Trophoblast cell (in vitro differentiated cells and primary cell): ENCODE results near the gene INKA2.

Experiments
- DNase-seq, 2 donors: peaks; one replicate each; pipeline ENCODE4 v3.0.0-alpha.2; 2016
- H2AFZ ChIP-seq: 2 replicates; pipeline ENCODE4 v1.6.1; 2013; ENCODE audit warnings: low read length, moderate library complexity, mild to moderate bottlenecking; ENCODE audit not compliant: insufficient read depth, poor library complexity
- H2AK5ac ChIP-seq: 2 replicates; pipeline ENCODE4 v1.6.1; 2013; ENCODE audit warnings: mild to moderate bottlenecking, low read length
- H2BK120ac ChIP-seq: 2 replicates; pipeline ENCODE4 v1.6.1; 2013; ENCODE audit warnings: low read length, mild to moderate bottlenecking, moderate library complexity; ENCODE audit not compliant: insufficient read depth, poor library complexity
- H2BK12ac ChIP-seq: 2 replicates; pipeline ENCODE4 v1.6.1; 2013; ENCODE audit warnings: mild to moderate bottlenecking, low read length, moderate library complexity
- H2BK5ac ChIP-seq: 2 replicates; pipeline ENCODE4 v1.6.1; 2013; ENCODE audit warnings: low read length, low read depth, moderate library complexity, mild to moderate bottlenecking; ENCODE audit not compliant: poor library complexity
- H3K14ac ChIP-seq: 2 replicates; pipeline ENCODE4 v1.6.1; 2013; ENCODE audit warnings: mild to moderate bottlenecking, low read length
- H3K18ac ChIP-seq: 2 replicates; pipeline ENCODE4 v1.6.1; 2013; ENCODE audit warnings: mild to moderate bottlenecking, low read length
- H3K23ac ChIP-seq: 2 replicates; pipeline ENCODE4 v1.6.1; 2013; ENCODE audit warnings: low read length
- H3K27ac ChIP-seq: 2 replicates; pipeline ENCODE4 v1.5.1; 2013; ENCODE audit warnings: low read depth, mild to moderate bottlenecking, inconsistent platforms, low read length, moderate library complexity
- H3K27me3 ChIP-seq: 2 replicates; pipeline ENCODE4 v1.6.1; 2013; ENCODE audit warnings: inconsistent platforms, mild to moderate bottlenecking, low read length, moderate library complexity; ENCODE audit not compliant: insufficient read depth
- H3K36me3 ChIP-seq, 2 experiments: 1 replicate in 1 of 2; 2 replicates in 1 of 2; pipeline ENCODE4 v1.6.1; 2013; ENCODE audit warnings: low read length in 2 of 2, mild to moderate bottlenecking in 2 of 2, moderate library complexity in 1 of 2; ENCODE audit not compliant: insufficient read depth in 2 of 2, control insufficient read depth in 1 of 2
- H3K4ac ChIP-seq: 2 replicates; pipeline ENCODE4 v1.6.1; 2013; ENCODE audit warnings: low read depth, mild to moderate bottlenecking, low read length, moderate library complexity
- H3K4me1 ChIP-seq, 2 experiments: 1 replicate in 1 of 2; 2 replicates in 1 of 2; pipeline ENCODE4 v1.6.1; 2013; ENCODE audit warnings: low read length in 2 of 2, mild to moderate bottlenecking in 2 of 2, moderate library complexity in 1 of 2; ENCODE audit not compliant: insufficient read depth in 2 of 2, control insufficient read depth in 1 of 2
- H3K4me2 ChIP-seq: 2 replicates; pipeline ENCODE4 v1.6.1; 2013; ENCODE audit warnings: inconsistent platforms, mild to moderate bottlenecking, low read length, moderate library complexity
- H3K4me3 ChIP-seq: 2 replicates; pipeline ENCODE4 v1.5.1; 2013; ENCODE audit warnings: mild to moderate bottlenecking, low read depth, low read length, inconsistent platforms
- H3K79me1 ChIP-seq: one replicate; pipeline ENCODE4 v1.6.1; 2013; ENCODE audit warnings: low read length
- H3K79me2 ChIP-seq: 2 replicates; pipeline ENCODE4 v1.6.1; 2013; ENCODE audit warnings: low read length, mild to moderate bottlenecking; ENCODE audit not compliant: control insufficient read depth, insufficient read depth, poor library complexity
- H3K9ac ChIP-seq: 2 replicates; pipeline ENCODE4 v1.6.1; 2013; ENCODE audit warnings: mild to moderate bottlenecking, low read length
- H3K9me3 ChIP-seq: 2 replicates; pipeline ENCODE4 v1.6.1; 2013; ENCODE audit warnings: low read depth, mild to moderate bottlenecking, control low read depth, inconsistent platforms, low read length; ENCODE audit not compliant: insufficient read depth
- H4K12ac ChIP-seq: 2 replicates; pipeline ENCODE4 v1.6.1; 2013; ENCODE audit warnings: low read depth, mild to moderate bottlenecking, low read length, moderate library complexity
- H4K8ac ChIP-seq: 2 replicates; pipeline ENCODE4 v1.6.1; 2013; ENCODE audit warnings: low read depth, mild to moderate bottlenecking, low read length, moderate library complexity
- H4K91ac ChIP-seq: one replicate; pipeline ENCODE4 v1.6.1; 2013; ENCODE audit warnings: low read depth, mild to moderate bottlenecking, low read length, moderate library complexity
- WGBS: extraction: QIAGEN DNeasy Blood & Tissue Kit; methylation state at CpG from one replicate; pipeline ENCODE4 v1.1.7; 2013; ENCODE audit warnings: missing lambda C conversion rate; ENCODE audit not compliant: insufficient read length, insufficient coverage; ENCODE audit errors: extremely low coverage; 5-methylcytosine and 5-hydroxymethylcytosine counted together

INKA2 gene

DNA sequence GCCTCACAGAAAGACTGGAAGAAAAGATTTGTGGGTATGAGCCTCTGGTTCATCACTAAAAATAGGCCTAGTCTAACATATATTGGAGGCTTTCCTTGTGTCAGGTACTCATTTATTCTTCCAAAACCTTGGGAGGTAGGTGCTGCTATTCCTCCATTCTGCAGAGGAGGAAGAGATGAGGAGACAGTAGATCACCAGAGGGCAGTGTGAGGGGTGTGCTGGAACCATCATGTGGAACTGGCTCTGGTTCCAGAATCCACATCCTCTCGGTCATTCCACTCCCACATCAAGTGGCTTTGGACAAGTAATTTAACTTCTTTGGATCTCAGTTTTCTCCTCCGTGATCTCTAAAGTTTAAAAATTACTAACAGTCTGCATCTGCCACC is 7.4 kb upstream of the INKA2 start:
- H3K4ac ChIP-seq, result no peak overlapping the region
- no peak overlapping the region for H3K23ac ChIP-seq
- H3K4me3 ChIP-seq, result no peak overlapping the region
- H3K14ac ChIP-seq, result no peak overlapping the region
- H3K79me1 ChIP-seq, result no peaks in the 10 kb centered on the region
- no CpG with 5 or more reads among the region's 2 CpGs for WGBS
- no peak overlapping the region for H2AK5ac ChIP-seq
- no peak for DNase-seq
- no peaks in the 10 kb centered on the region for H3K4me1 ChIP-seq
- no peak overlapping the region for H4K91ac ChIP-seq
- H2AFZ ChIP-seq, result no peak overlapping the region
- no peak overlapping the region for H4K12ac ChIP-seq
- H3K9me3 ChIP-seq, result peaks cover 1% of the 10 kb centered on the region
- no peaks in the 10 kb centered on the region for H3K79me2 ChIP-seq
- no peak overlapping the region for H3K18ac ChIP-seq
- H3K36me3 ChIP-seq, result no peaks in the 10 kb centered on the region
- no peak overlapping the region for H3K9ac ChIP-seq
- H2BK120ac ChIP-seq, result no peak overlapping the region
- H3K27me3 ChIP-seq, result no peaks in the 10 kb centered on the region
- no peak overlapping the region for H3K27ac ChIP-seq
- H4K8ac ChIP-seq, result no peak overlapping the region
- no peak overlapping the region for H2BK5ac ChIP-seq
- no peak overlapping the region for H2BK12ac ChIP-seq
- H3K4me2 ChIP-seq, result no peak overlapping the region

DNA sequence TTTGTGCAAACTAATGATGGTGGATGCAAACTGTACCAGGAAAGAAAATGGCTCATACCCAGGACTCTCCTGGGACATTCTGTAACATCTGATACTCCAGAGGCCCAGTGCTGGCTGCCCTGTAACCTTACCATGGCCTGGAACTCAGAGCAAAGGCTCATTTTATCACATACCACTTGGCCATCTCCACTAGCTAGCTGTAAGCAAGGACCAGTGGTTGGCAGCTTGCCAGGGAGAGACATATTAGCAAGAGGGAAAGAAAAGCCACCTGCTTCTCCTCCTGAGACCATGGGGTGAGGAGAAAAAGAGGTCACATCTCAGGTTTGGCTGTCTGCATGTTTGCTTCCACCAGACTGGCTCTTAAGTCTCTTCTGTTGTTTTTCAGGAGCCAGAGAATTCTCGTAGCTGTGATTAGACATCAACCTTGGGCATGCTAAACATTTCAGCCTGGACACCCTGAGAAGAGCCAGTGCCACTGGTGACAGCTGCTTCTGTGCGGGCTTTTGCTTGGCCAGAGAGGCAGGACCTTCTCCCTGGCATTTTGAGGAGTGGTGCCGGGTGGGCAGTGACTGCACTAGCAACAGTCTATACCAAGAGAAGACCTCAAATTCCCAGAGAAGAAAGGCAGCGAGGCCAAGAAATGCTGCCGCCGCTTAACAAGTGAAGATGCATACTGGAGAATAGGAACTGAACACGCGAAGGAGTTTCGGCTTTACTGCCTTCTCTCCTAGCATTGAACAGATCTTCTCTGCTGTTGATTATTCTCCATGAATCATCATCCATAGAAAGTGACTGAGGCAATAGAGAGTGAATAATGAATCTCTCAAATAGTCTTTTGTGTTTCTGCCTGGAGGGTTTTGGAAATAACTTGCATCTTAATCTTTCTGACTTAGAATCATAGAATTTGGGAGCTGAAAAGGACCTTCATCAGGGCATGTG is 6.7 kb upstream of the INKA2 start:
- Histone ChIP-seq H3K4ac (no peak overlapping the region), H3K9me3 (peaks cover 1% of the 10 kb centered on the region), H3K18ac (no peak overlapping the region), H3K14ac (no peak overlapping the region), H3K4me1 (no peaks in the 10 kb centered on the region), H3K9ac (no peak overlapping the region), H3K36me3 (no peaks in the 10 kb centered on the region), H3K4me3 (no peak overlapping the region), H3K23ac (no peak overlapping the region), H3K79me2 (no peaks in the 10 kb centered on the region), H3K79me1 (no peaks in the 10 kb centered on the region), H4K8ac (no peak overlapping the region), H3K27ac (no peak overlapping the region), H3K27me3 (peaks cover 3% of the 10 kb centered on the region), H4K91ac (no peak overlapping the region), H2BK120ac (no peak overlapping the region), H2BK5ac (no peak overlapping the region), H2AK5ac (no peak overlapping the region), H2AFZ (no peak overlapping the region), H4K12ac (no peak overlapping the region), H2BK12ac (no peak overlapping the region), H3K4me2 (no peak overlapping the region)
- peak; percentile 36 to 45 for DNase-seq
- no CpG with 5 or more reads among the region's 9 CpGs for WGBS

DNA sequence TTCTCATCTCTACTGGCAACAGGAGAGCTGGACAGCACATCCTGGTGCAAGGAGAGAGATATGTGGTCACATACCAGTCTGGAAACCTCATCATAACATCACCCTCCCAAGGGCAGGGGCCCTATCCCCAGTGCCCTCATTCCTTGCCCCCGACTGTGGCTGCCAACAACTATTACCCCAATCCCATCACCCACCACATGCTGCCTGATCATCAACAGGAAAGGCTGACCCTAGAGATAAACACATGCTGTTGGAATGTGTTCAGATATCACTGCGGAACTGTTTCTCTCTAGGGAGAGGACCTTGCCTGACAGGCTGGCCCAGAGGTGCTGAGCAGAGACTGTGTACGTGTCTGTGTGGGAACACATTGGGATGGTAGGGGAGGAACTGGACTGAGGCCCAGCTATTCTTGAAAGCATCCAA is 4.5 kb upstream of the INKA2 start:
- H3K27me3 ChIP-seq, result peaks cover 19% of the 10 kb centered on the region
- peak; percentile 61 to 72 for DNase-seq
- no peak overlapping the region for H2BK12ac ChIP-seq
- H4K91ac ChIP-seq, result no peak overlapping the region
- H4K8ac ChIP-seq, result no peak overlapping the region
- H3K4ac ChIP-seq, result no peak overlapping the region
- H4K12ac ChIP-seq, result no peak overlapping the region
- H3K4me2 ChIP-seq, result no peak overlapping the region
- H2BK120ac ChIP-seq, result no peak overlapping the region
- no peak overlapping the region for H3K18ac ChIP-seq
- no peak overlapping the region for H3K4me3 ChIP-seq
- H3K4me1 ChIP-seq, result peaks cover 10 to 11% of the 10 kb centered on the region in 2 experiments
- no peak overlapping the region for H2AFZ ChIP-seq
- H2AK5ac ChIP-seq, result no peak overlapping the region
- no peak overlapping the region for H3K14ac ChIP-seq
- H3K79me1 ChIP-seq, result no peaks in the 10 kb centered on the region
- H3K27ac ChIP-seq, result no peak overlapping the region
- H3K9me3 ChIP-seq, result peaks cover 1% of the 10 kb centered on the region
- no CpG with 5 or more reads among the region's 3 CpGs for WGBS
- H3K36me3 ChIP-seq, result no peaks in the 10 kb centered on the region
- no peaks in the 10 kb centered on the region for H3K79me2 ChIP-seq
- H3K9ac ChIP-seq, result no peak overlapping the region
- no peak overlapping the region for H3K23ac ChIP-seq
- no peak overlapping the region for H2BK5ac ChIP-seq

DNA sequence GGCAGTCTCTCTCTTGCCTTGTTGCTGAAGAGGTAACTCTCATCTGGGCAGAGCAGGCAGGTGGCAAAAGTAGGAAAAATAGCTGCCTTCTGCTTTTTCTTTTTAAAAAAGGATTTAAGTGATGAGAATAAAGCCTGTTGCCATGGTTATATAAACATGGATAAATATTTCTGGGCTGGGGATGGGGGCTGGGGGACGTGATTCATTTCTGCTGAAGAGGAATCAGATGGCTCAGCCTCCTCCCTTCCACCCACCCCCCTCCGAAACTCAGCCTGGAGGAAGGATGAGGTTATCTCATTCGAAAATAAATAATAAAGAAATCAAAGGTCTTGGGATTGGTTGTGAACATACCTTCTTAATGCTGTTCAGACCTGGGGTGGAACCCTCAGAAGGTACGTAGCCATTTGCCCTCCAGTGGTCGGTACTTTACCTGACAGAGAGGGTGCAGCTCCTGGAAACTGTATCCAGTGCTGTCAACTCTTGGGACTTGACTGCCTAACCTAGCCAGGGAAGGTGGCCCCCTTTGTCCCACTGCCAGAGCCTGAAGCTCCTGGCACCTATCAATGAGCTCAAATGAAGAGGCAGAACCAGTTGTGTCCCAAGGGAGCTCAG is 3.8 kb upstream of the INKA2 start:
- H3K9ac ChIP-seq, result no peak overlapping the region
- H3K27ac ChIP-seq, result no peak overlapping the region
- no peak overlapping the region for H3K4me2 ChIP-seq
- peaks cover 3% of the 10 kb centered on the region for H3K79me1 ChIP-seq
- H2AFZ ChIP-seq, result no peak overlapping the region
- H3K9me3 ChIP-seq, result peaks cover 1% of the 10 kb centered on the region
- no CpG with 5 or more reads among the region's 5 CpGs for WGBS
- H3K79me2 ChIP-seq, result no peaks in the 10 kb centered on the region
- H3K4me3 ChIP-seq, result no peak overlapping the region
- H3K23ac ChIP-seq, result no peak overlapping the region
- peak; percentile 36 to 46 for DNase-seq
- no peak overlapping the region for H2BK120ac ChIP-seq
- no peak overlapping the region for H3K18ac ChIP-seq
- H3K14ac ChIP-seq, result no peak overlapping the region
- H4K12ac ChIP-seq, result no peak overlapping the region
- H3K4ac ChIP-seq, result no peak overlapping the region
- peaks cover 23% of the 10 kb centered on the region for H3K27me3 ChIP-seq
- H2AK5ac ChIP-seq, result no peak overlapping the region
- no peak overlapping the region for H2BK5ac ChIP-seq
- no peak overlapping the region for H2BK12ac ChIP-seq
- H3K36me3 ChIP-seq, result no peaks in the 10 kb centered on the region
- H4K91ac ChIP-seq, result no peak overlapping the region
- no peak overlapping the region for H4K8ac ChIP-seq
- peaks cover 16 to 17% of the 10 kb centered on the region in 2 experiments for H3K4me1 ChIP-seq
